Measurements from ENCODE around the gene SMG1.
"Not testable (repeated sequence)": the region's sequence is repeated elsewhere in the genome, so short reads cannot be mapped to it uniquely, and the experiment has no call there.

- TF ChIP-seq CTCF, SP7, YY1, ZBTB17 (tag by site-specific recombination; IDR thresholded peaks at IDR 0.05): not testable (repeated sequence)
- peak; percentile 27; the same call in 1 of the 2 replicates for TF ChIP-seq ZBTB11 (tag by site-specific recombination; conservative IDR thresholded peaks at IDR 0.05; ENCODE audit: low read depth)
- peak; percentile 88; the same call in 1 of the 2 replicates for TF ChIP-seq PBX3 (CRISPR knock-in tag; IDR thresholded peaks at IDR 0.05)
Measured at GRCh38 chr16:18925986-18926865, at the start of gene SMG1.

All from HEK293 (cell line).